Erythroblast (primary cell): ENCODE data around the gene NLRX1.

Experiments
- GATA1 ChIP-seq: IDR thresholded peaks from 2 replicates; pipeline ENCODE4 v1.6.1; 2011; ENCODE audit warnings: low read depth, mild to moderate bottlenecking, control low read depth, low read length, moderate library complexity
- POLR2A ChIP-seq: IDR thresholded peaks from 2 replicates; pipeline ENCODE4 v1.6.1; 2011; ENCODE audit warnings: mild to moderate bottlenecking, low read length

GRCh38 chr11:119222891-119223290 lies 54.4 kb downstream of the NLRX1 start:
- TF ChIP-seq POLR2A (no peak), GATA1 (no peak)
